Measurements from ENCODE around the gene PFDN5. TPM values are rescaled to one million over a fixed set of nuclear protein-coding genes. Genes with fewer than 3 reads are reported as not detected.

Gene PFDN5
- total RNA-seq, 4 donors from 2014 or later = 656 to 1,200 (median 763) TPM

- DNase-seq = no peak
- H3K4me3 ChIP-seq (replicated peaks in 1 of 3) = no peak overlapping the region
- intact Hi-C loops (cut with DNase I) = no loop called here
- no peaks in the 10 kb centered on the region for H3K27me3 ChIP-seq
- peaks cover 6 to 20% of the 10 kb centered on the region in 2 donors for H3K4me1 ChIP-seq
- H3K27ac ChIP-seq = no peak overlapping the region
- TF ChIP-seq CTCF (IDR thresholded peaks at IDR 0.05) (no peak), POLR2A (IDR thresholded peaks at IDR 0.05) (no peak)
- H3K9me3 ChIP-seq = no peaks in the 10 kb centered on the region
- H3K36me3 ChIP-seq = no peaks in the 10 kb centered on the region
- WGBS, 2 donors = 84 to 93% methylated on average over 4 of the region's 4 CpGs
Measured at GRCh38 chr12:53347905-53348304, 52.6 kb downstream of the PFDN5 start.

Other genes starting within 250 kb of the PFDN5 start
- 100 to 1,000 TPM in 3 of 4 donors, 10 to 100 TPM in 1; 86.7 to 179 (median 114) TPM for gene TNS2, start 245.5 kb upstream of the PFDN5 start, total RNA-seq
- gene SPRYD3, start 216.2 kb upstream of the PFDN5 start, total RNA-seq = 10 to 100 TPM; 37.8 to 82.7 (median 58.9) TPM
- 100 to 1,000 TPM in 3 of 4 donors, 10 to 100 TPM in 1; 76.6 to 363 (median 186) TPM for gene IGFBP6, start 197.9 kb upstream of the PFDN5 start, total RNA-seq
- under 1 TPM in 1 of 4 donors, not detected in 3; 0.40 TPM for gene SOAT2, start 192.1 kb upstream of the PFDN5 start, total RNA-seq
- gene ZNF740, start 114.8 kb upstream of the PFDN5 start, total RNA-seq = 10 to 100 TPM; 16.5 to 22.8 (median 20.6) TPM
- 10 to 100 TPM; 20.6 to 39.7 (median 25.2) TPM for gene CSAD, start 114.6 kb upstream of the PFDN5 start, total RNA-seq
- gene ITGB7, start 88.3 kb upstream of the PFDN5 start, total RNA-seq = 10 to 100 TPM in 1 of 4 donors, 1 to 10 TPM in 3; 3.2 to 15.6 (median 4.9) TPM
- 10 to 100 TPM; 13.6 to 27.7 (median 23.8) TPM for gene RARG, start 63.3 kb upstream of the PFDN5 start, total RNA-seq
- gene ESPL1, start 27.2 kb upstream of the PFDN5 start, total RNA-seq = 1 to 10 TPM in 1 of 4 donors, under 1 TPM in 3; 0.13 to 1.5 (median 0.52) TPM
- 10 to 100 TPM; 36.7 to 63.8 (median 51.6) TPM for gene MYG1, start 4.2 kb downstream of the PFDN5 start, total RNA-seq
- 10 to 100 TPM; 45.6 to 67.6 (median 47.2) TPM for gene AAAS, start 26.1 kb downstream of the PFDN5 start, total RNA-seq
- not detected for gene SP7, start 40.8 kb downstream of the PFDN5 start, total RNA-seq
- gene SP1, start 84.6 kb downstream of the PFDN5 start, total RNA-seq = 10 to 100 TPM; 55.9 to 73.1 (median 67.7) TPM
- under 1 TPM in 1 of 4 donors, not detected in 3; 0.40 TPM for gene AMHR2, start 128.3 kb downstream of the PFDN5 start, total RNA-seq
- gene PRR13, start 146.2 kb downstream of the PFDN5 start, total RNA-seq = 10 to 100 TPM; 51.6 to 83.6 (median 68.9) TPM
- 100 to 1,000 TPM; 493 to 555 (median 514) TPM for gene PCBP2, start 156.6 kb downstream of the PFDN5 start, total RNA-seq
- gene MAP3K12, start 203.9 kb downstream of the PFDN5 start, total RNA-seq = 10 to 100 TPM in 2 of 4 donors, 1 to 10 TPM in 2; 5.2 to 12.9 (median 10.6) TPM
- 10 to 100 TPM; 31.2 to 44.8 (median 34.7) TPM for gene TARBP2, start 205.7 kb downstream of the PFDN5 start, total RNA-seq
- gene NPFF, start 211.9 kb downstream of the PFDN5 start, total RNA-seq = not detected